ENCODE measurements around the gene OTOS. TPM values are rescaled to one million over a fixed set of nuclear protein-coding genes. Genes with fewer than 3 reads are reported as not detected.

OTOS gene
- total and polyA plus RNA-seq, 2 of the 4 experiments (the other 2 are of a cell fraction): 0.34 TPM; not detected in 1

DNA sequence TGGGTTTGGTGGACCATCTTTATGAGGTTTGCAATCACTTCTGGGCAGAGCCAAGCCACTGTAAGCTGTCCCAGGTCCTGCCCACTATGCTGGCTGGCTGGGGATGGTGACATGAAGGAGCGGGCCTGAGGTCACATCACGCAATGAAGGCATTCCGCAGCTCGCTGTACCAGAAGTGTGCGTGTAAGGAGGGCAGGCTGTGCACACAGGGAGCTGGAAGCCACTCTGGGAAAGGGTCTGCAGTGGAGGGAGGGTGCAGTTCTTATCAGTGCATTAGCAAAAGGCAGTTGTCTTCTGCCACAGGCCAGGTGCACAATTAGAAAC lies 16.7 kb upstream of the OTOS start:
- dilution Hi-C loops (cut with HindIII; ENCODE audit: low sequenced_read_pairs, unreplicated experiment): no loop called here

More for the DNA sequence above, 16.7 kb upstream of the OTOS start:
- Histone ChIP-seq H3K23ac (ENCODE audit: low read depth, low read length) (no peak overlapping the region), H4K91ac (ENCODE audit: insufficient read depth, low read depth, low read length) (no peak overlapping the region), H2AK5ac (ENCODE audit: low read depth, low read length) (no peak overlapping the region), H3K56ac (ENCODE audit: extremely low read depth, insufficient read depth, low read length) (no peak overlapping the region), H3K4me3 (ENCODE audit: insufficient read depth, low read depth, low read length) (no peak overlapping the region), H4K8ac (ENCODE audit: low read depth in 2 of 2, low read length in 2 of 2) (no peak overlapping the region), H3K36me3 (ENCODE audit: control insufficient read depth, insufficient read depth, low read length) (no peaks in the 10 kb centered on the region), H3K9me1 (ENCODE audit: insufficient read depth, low read length) (no peaks in the 10 kb centered on the region), H2BK5ac (ENCODE audit: low read depth, low read length, poor library complexity, severe bottlenecking) (no peak overlapping the region), H2BK20ac (ENCODE audit: low read depth, low read length) (no peak overlapping the region), H3K18ac (ENCODE audit: low read depth, low read length) (no peak overlapping the region), H3K27me3 (ENCODE audit: control insufficient read depth, insufficient read depth, low read length) (peaks cover 30% of the 10 kb centered on the region), H3K4ac (ENCODE audit: low read depth, low read length) (no peak overlapping the region), H2BK120ac (ENCODE audit: low read depth, low read length) (no peak overlapping the region), H3K4me2 (ENCODE audit: low read depth, low read length) (no peak overlapping the region), H3K27ac (ENCODE audit: insufficient read depth, low read length) (no peak overlapping the region), H3K79me1 (ENCODE audit: low read depth in 1 of 2, low read length in 2 of 2) (no peaks in the 10 kb centered on the region), H2AK9ac (replicated peaks; ENCODE audit: low read depth, low read length, poor library complexity) (no peak overlapping the region), H2AFZ (replicated peaks; ENCODE audit: low read length, poor library complexity) (no peak overlapping the region), H4K20me1 (ENCODE audit: insufficient read depth, low read length) (no peaks in the 10 kb centered on the region), H3K4me1 (ENCODE audit: control insufficient read depth, insufficient read depth, low read length) (no peaks in the 10 kb centered on the region), H3K9ac (ENCODE audit: low read depth, low read length) (no peak overlapping the region), H4K5ac (ENCODE audit: low read depth, low read length) (no peak overlapping the region), H3K14ac (replicated peaks; ENCODE audit: low read depth, low read length) (no peak overlapping the region), H3K9me3 (ENCODE audit: control insufficient read depth, insufficient read depth, low read length) (0 out of 2 replicates have a peak, but pooled peaks cover 1% of the 10 kb centered on the region), H2BK15ac (ENCODE audit: low read depth, low read length) (no peak overlapping the region)
- ChIA-PET CTCF (no interaction called here), POLR2A (ENCODE audit: unreplicated experiment) (no interaction called here)
- DNase-seq (no peak), ATAC-seq (ENCODE audit: low read depth) (no peak)
- intact Hi-C loops (cut with micrococcal nuclease): no loop called here
- no peak for TF ChIP-seq RAD21 (IDR thresholded peaks at IDR 0.05; ENCODE audit: low read length)
- no peak for TF ChIP-seq CHD1 (IDR thresholded peaks at IDR 0.05; ENCODE audit: low read depth, low read length)
- no peak for TF ChIP-seq BHLHE40 (IDR thresholded peaks at IDR 0.05; ENCODE audit: low read depth, low read length)
- no peak for TF ChIP-seq CEBPB (IDR thresholded peaks at IDR 0.05; ENCODE audit: low read depth, low read length)
- TF ChIP-seq RCOR1 (IDR thresholded peaks at IDR 0.05; ENCODE audit: insufficient replicate concordance, low read length): no peak
- TF ChIP-seq FOS (IDR thresholded peaks at IDR 0.05; ENCODE audit: low read depth, low read length): no peak
- no peak for TF ChIP-seq SMC3 (IDR thresholded peaks at IDR 0.05; ENCODE audit: low read depth, low read length)
- TF ChIP-seq, protein P1, sequence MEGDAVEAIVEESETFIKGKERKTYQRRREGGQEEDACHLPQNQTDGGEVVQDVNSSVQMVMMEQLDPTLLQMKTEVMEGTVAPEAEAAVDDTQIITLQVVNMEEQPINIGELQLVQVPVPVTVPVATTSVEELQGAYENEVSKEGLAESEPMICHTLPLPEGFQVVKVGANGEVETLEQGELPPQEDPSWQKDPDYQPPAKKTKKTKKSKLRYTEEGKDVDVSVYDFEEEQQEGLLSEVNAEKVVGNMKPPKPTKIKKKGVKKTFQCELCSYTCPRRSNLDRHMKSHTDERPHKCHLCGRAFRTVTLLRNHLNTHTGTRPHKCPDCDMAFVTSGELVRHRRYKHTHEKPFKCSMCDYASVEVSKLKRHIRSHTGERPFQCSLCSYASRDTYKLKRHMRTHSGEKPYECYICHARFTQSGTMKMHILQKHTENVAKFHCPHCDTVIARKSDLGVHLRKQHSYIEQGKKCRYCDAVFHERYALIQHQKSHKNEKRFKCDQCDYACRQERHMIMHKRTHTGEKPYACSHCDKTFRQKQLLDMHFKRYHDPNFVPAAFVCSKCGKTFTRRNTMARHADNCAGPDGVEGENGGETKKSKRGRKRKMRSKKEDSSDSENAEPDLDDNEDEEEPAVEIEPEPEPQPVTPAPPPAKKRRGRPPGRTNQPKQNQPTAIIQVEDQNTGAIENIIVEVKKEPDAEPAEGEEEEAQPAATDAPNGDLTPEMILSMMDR (conservative IDR thresholded peaks at IDR 0.05; ENCODE audit: low read depth, low read length): no peak
- in situ Hi-C loops (cut with MboI; ENCODE audit: low sequenced_read_pairs): no loop called here
- no TSS peak for BruUV-seq (replicated peaks)
- 100% methylated on average over 3 of the region's 5 CpGs; no CpG with 5 or more reads in 1 of the 2 experiments for WGBS, 2 experiments (ENCODE audit: extremely low coverage in 2 of 2, insufficient read length in 1 of 2)

Data from IMR-90 (cell line).